T-cell (primary cell): ENCODE data around the gene KIAA0513. TPM values are rescaled to one million over a fixed set of nuclear protein-coding genes. Genes with fewer than 3 reads are reported as not detected.

Source experiments
- ATAC-seq, 4 experiments: fragments of 200-7000 bp in 3 of 4; fragments of 150-1000 bp in 1 of 4; cut with Tn5 transposase; replicated peaks in 1 of 4; 1 replicate in 3 of 4; 2 replicates in 1 of 4; pipeline ENCODE4 v1.10.0; 2021; ENCODE audit warnings: moderate library complexity in 3 of 4, mild to moderate bottlenecking in 2 of 4, moderate number of reproducible peaks in 1 of 4
- CTCF ChIA-PET, 2 donors: fragments of 300-600 bp; sonication (Branson Sonifier 250); formaldehyde crosslinking; loops; one replicate each; lab custom pipeline; 2022; ENCODE audit warnings: antibody characterized with exemption in 2 of 2; lab: Charles Lee
- POLR2A ChIA-PET, 2 donors: fragments of 300-600 bp; sonication (Branson Sonifier 250); formaldehyde crosslinking; loops; one replicate each; lab custom pipeline; 2022; ENCODE audit warnings: antibody characterized with exemption in 2 of 2; lab: Charles Lee
- DNase-seq, 35 experiments: peaks; one replicate each; pipeline versions ENCODE4 v3.0.0 to v3.0.0-alpha.2; 2013 to 2023
- H3K27ac ChIP-seq: one replicate; pipeline ENCODE4 v1.5.1; 2013; ENCODE audit warnings: low read length
- H3K27me3 ChIP-seq, 2 experiments: replicated peaks in 1 of 2; 1 replicate in 1 of 2; 2 replicates in 1 of 2; pipeline versions ENCODE4 v1.6.1 to v1.7.0; 2013; ENCODE audit warnings: low read length in 1 of 2, mixed read lengths in 1 of 2; ENCODE audit not compliant: control insufficient read depth in 2 of 2, insufficient read depth in 2 of 2; ENCODE audit errors: extremely low read depth in 1 of 2
- H3K36me3 ChIP-seq, 2 donors: 1 replicate in 1 of 2; 2 replicates in 1 of 2; pipeline versions ENCODE4 v1.6.1 to v1.7.0; 2013; ENCODE audit warnings: low read length in 1 of 2; ENCODE audit not compliant: control insufficient read depth in 2 of 2, insufficient read depth in 1 of 2; ENCODE audit errors: extremely low read depth in 1 of 2
- H3K4me1 ChIP-seq, 2 experiments: 1 replicate in 1 of 2; 2 replicates in 1 of 2; pipeline versions ENCODE4 v1.6.1 to v1.7.0; 2013; ENCODE audit warnings: low read length in 2 of 2, mixed read lengths in 1 of 2; ENCODE audit not compliant: insufficient read depth in 2 of 2, control insufficient read depth in 1 of 2; ENCODE audit errors: extremely low read depth in 1 of 2
- H3K4me3 ChIP-seq, 2 donors: 1 replicate in 1 of 2; 2 replicates in 1 of 2; pipeline versions ENCODE4 v1.5.1 to v1.7.0; 2013; ENCODE audit warnings: mild to moderate bottlenecking in 2 of 2, low read length in 1 of 2, moderate library complexity in 1 of 2; ENCODE audit not compliant: control insufficient read depth in 1 of 2; ENCODE audit errors: extremely low read depth in 1 of 2
- H3K9me3 ChIP-seq: 2 replicates; pipeline ENCODE4 v1.7.0; 2013
- H3K27ac Mint-ChIP-seq, 2 donors: one replicate each; pipeline ENCODE4 v1.8.0; 2020 to 2021; ENCODE audit warnings: mild to moderate bottlenecking in 2 of 2, mixed read lengths in 2 of 2
- H3K27me3 Mint-ChIP-seq, 2 donors: one replicate each; pipeline ENCODE4 v1.8.0; 2021 to 2022; ENCODE audit warnings: mixed read lengths in 2 of 2
- H3K36me3 Mint-ChIP-seq: one replicate; pipeline ENCODE4 v1.8.0; 2021; ENCODE audit warnings: mixed read lengths
- H3K4me1 Mint-ChIP-seq, 3 donors: one replicate each; pipeline ENCODE4 v1.8.0; 2020 to 2022; ENCODE audit warnings: mixed read lengths in 3 of 3, mild to moderate bottlenecking in 1 of 3
- H3K4me3 Mint-ChIP-seq, 3 donors: one replicate each; pipeline ENCODE4 v1.8.0; 2020 to 2022; ENCODE audit warnings: mild to moderate bottlenecking in 3 of 3, mixed read lengths in 3 of 3, moderate library complexity in 3 of 3
- H3K9me3 Mint-ChIP-seq, 3 donors: one replicate each; pipeline ENCODE4 v1.8.0; 2020 to 2022; ENCODE audit warnings: mixed read lengths in 3 of 3
- WGBS: methylation state at CpG from one replicate; pipeline ENCODE4 v1.1.5; 2013; ENCODE audit warnings: missing lambda C conversion rate; ENCODE audit not compliant: insufficient coverage; 5-methylcytosine and 5-hydroxymethylcytosine counted together
- total RNA-seq, 35 experiments: library from RNA in 6 of 35; stranded (reverse) in 6 of 35; fragments of 120-200 nt in 1 of 35; gene quantifications; one replicate each; pipeline versions ENCODE4 v1.2.1 to v1.2.4 and lab custom pipeline; 2013 to 2026

KIAA0513 gene
- total RNA-seq, 5 donors from 2014 or later (not counting 1 experiment from before 2014, with no cell fraction given): 9.2 to 19.7 (median 17.2) TPM

DNA sequence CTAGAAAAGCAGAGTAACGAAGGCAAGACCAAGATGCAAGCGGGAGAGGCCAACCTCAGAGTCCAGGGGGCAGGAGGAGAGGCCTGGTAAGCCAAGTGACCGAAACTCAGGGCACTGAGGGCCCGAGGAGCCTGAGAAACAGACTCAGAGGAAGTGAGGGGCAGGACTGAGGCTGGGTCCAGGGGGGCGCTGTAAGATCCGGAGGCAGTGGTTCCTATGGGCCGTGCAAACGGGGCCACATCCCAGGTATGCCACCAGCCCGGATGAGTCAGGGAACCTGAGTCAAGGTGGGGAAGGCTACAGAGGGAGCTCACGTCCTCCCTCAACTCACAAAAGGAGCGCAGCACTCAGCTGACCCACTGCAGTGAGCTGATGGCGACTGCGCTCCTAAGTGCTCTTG, 24.5 kb upstream of the KIAA0513 start:
- peak overlapping the region; percentile 60 to 61 for H3K27ac Mint-ChIP-seq

DNA sequence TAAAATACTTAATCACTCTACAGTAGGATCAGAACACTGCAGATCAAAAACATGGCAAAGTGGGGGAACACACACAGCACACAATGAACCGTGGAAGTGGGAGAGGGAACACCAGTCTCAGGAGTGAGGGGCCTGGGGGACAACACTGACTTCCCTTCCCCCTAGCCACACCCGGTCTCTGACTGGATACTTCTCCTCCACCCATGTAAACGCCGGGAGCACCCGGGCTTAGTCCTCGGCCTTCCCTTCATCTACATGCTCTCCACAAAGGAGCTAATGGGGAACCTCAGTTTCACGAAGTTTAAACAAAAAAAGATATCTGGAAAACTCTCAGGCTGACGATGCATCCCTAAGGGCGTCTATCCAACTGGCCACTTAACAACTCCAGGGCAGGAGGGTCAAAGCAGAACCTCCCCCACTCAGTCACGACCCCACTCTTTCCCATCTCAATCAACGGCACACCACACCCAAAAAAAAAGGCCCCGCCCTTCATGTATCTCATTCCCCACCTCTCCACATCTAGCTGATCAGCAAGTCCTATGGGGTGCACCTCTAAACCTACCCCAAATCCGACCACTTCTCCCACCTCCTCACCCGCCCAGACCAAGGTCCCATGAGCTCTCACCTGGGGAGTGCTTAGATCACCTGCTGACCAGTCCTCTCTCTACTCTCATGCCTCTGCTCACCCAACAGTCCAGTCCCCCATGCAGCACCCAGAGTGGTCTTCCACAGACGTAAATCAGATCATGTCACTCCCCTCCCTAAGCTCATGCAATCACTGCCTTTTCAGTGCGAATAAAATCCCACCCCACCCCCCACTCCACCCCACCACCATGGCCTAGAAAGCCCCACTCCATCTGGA, 23.6 kb upstream of the KIAA0513 start:
- H3K36me3 ChIP-seq: peaks cover 0 to 2% of the 10 kb centered on the region in 2 donors
- H3K36me3 Mint-ChIP-seq: peaks cover 24% of the 10 kb centered on the region
- POLR2A ChIA-PET: interaction anchor here in 1 of 2 donors (0.6 kb wide), 1 partner anchor 81 kb away, joined by 3 read pairs; no protein-coding TSS in a partner anchor
- peak overlapping the region in 1 of 2 donors; percentile 76 for H3K27ac Mint-ChIP-seq
- H3K9me3 Mint-ChIP-seq: no peaks in the 10 kb centered on the region
- no peak overlapping the region for H3K27ac ChIP-seq
- peaks cover 0 to 34% of the 10 kb centered on the region in 2 experiments for H3K4me1 ChIP-seq
- no peaks in the 10 kb centered on the region for H3K9me3 ChIP-seq
- peaks cover 75 to 77% (median 76%) of the 10 kb centered on the region in 3 donors for H3K4me1 Mint-ChIP-seq
- ATAC-seq (no peak), DNase-seq (no peak)
- no peak overlapping the region for H3K4me3 ChIP-seq
- CTCF ChIA-PET: no interaction called here
- 91% methylated on average over 14 of the region's 16 CpGs for WGBS
- H3K27me3 Mint-ChIP-seq: no peaks in the 10 kb centered on the region
- no peaks in the 10 kb centered on the region for H3K27me3 ChIP-seq
- peak overlapping the region in 1 of 3 donors; percentile 9 for H3K4me3 Mint-ChIP-seq

More for the DNA sequence above, 24.5 kb upstream of the KIAA0513 start:
- ChIA-PET CTCF (no interaction called here), POLR2A (no interaction called here)
- Mint-ChIP-seq H3K9me3 (no peaks in the 10 kb centered on the region), H3K36me3 (peaks cover 24% of the 10 kb centered on the region), H3K4me3 (peak overlapping the region in 2 of 3 donors; percentile 1 to 64), H3K4me1 (peaks cover 69 to 77% (median 71%) of the 10 kb centered on the region in 3 donors), H3K27me3 (no peaks in the 10 kb centered on the region)
- Histone ChIP-seq H3K4me1 (peaks cover 0 to 34% of the 10 kb centered on the region in 2 experiments), H3K36me3 (peaks cover 0 to 2% of the 10 kb centered on the region in 2 donors), H3K9me3 (no peaks in the 10 kb centered on the region), H3K4me3 (no peak overlapping the region), H3K27me3 (no peaks in the 10 kb centered on the region), H3K27ac (no peak overlapping the region)
- 86% methylated on average over 12 of the region's 13 CpGs for WGBS
- no peak for ATAC-seq
- DNase-seq: no peak

- peaks cover 71 to 79% (median 78%) of the 10 kb centered on the region in 3 donors for H3K4me1 Mint-ChIP-seq
- Histone ChIP-seq H3K4me3 (no peak overlapping the region), H3K4me1 (peaks cover 0 to 34% of the 10 kb centered on the region in 2 experiments), H3K36me3 (peaks cover 0 to 2% of the 10 kb centered on the region in 2 donors), H3K27me3 (no peaks in the 10 kb centered on the region), H3K9me3 (no peaks in the 10 kb centered on the region), H3K27ac (no peak overlapping the region)
- WGBS: 87% methylated on average over 7 of the region's 10 CpGs
- H3K9me3 Mint-ChIP-seq: no peaks in the 10 kb centered on the region
- ChIA-PET CTCF (no interaction called here), POLR2A (interaction anchor here in 1 of 2 donors (1.0 kb wide), 1 partner anchor 22 kb away, joined by 5 read pairs; no protein-coding TSS in a partner anchor)
- H3K4me3 Mint-ChIP-seq: peak overlapping the region in 1 of 3 donors; percentile 9
- peaks cover 20% of the 10 kb centered on the region for H3K36me3 Mint-ChIP-seq
- DNase-seq (no peak), ATAC-seq (no peak)
- H3K27me3 Mint-ChIP-seq: no peaks in the 10 kb centered on the region
- no peak overlapping the region for H3K27ac Mint-ChIP-seq
Observed at GRCh38 chr16:85004587-85005205, 22.9 kb upstream of the KIAA0513 start.

- CTCF ChIA-PET: no interaction called here
- H3K4me3 ChIP-seq: no peak overlapping the region
- Mint-ChIP-seq H3K36me3 (peaks cover 20% of the 10 kb centered on the region), H3K27ac (no peak overlapping the region), H3K4me3 (peak overlapping the region in 1 of 3 donors; percentile 13), H3K4me1 (peaks cover 73 to 83% (median 82%) of the 10 kb centered on the region in 3 donors), H3K27me3 (no peaks in the 10 kb centered on the region), H3K9me3 (no peaks in the 10 kb centered on the region)
- peaks cover 2 to 41% of the 10 kb centered on the region in 2 experiments for H3K4me1 ChIP-seq
- no peak overlapping the region for H3K27ac ChIP-seq
- H3K9me3 ChIP-seq: no peaks in the 10 kb centered on the region
- ATAC-seq: no peak
- no peaks in the 10 kb centered on the region for H3K27me3 ChIP-seq
- no peak for DNase-seq
- POLR2A ChIA-PET: interaction anchor here in 1 of 2 donors (1.0 kb wide), 1 partner anchor 21 kb away, joined by 5 read pairs; no protein-coding TSS in a partner anchor
- 93% methylated on average over 10 of the region's 11 CpGs for WGBS
- peaks cover 0 to 2% of the 10 kb centered on the region in 2 donors for H3K36me3 ChIP-seq
Observed at GRCh38 chr16:85005285-85006069, 22.1 kb upstream of the KIAA0513 start.

- H3K27me3 ChIP-seq: no peaks in the 10 kb centered on the region
- H3K27ac Mint-ChIP-seq: no peak overlapping the region
- no peak overlapping the region for H3K4me3 Mint-ChIP-seq
- H3K9me3 Mint-ChIP-seq: no peaks in the 10 kb centered on the region
- no peaks in the 10 kb centered on the region for H3K9me3 ChIP-seq
- H3K36me3 ChIP-seq: no peaks in the 10 kb centered on the region
- ChIA-PET CTCF (interaction anchor here in 1 of 2 donors (0.7 kb wide), 1 partner anchor 486 kb away, joined by 6 read pairs; no protein-coding TSS in a partner anchor), POLR2A (interaction anchor here in 1 of 2 donors (0.6 kb wide), 2 partner anchors 34 to 317 kb away, joined by 3 to 11 read pairs; no protein-coding TSS in a partner anchor)
- H3K4me1 ChIP-seq: peaks cover 5 to 48% of the 10 kb centered on the region in 2 experiments
- ATAC-seq: no peak
- 100% methylated on average over 2 of the region's 7 CpGs for WGBS
- peaks cover 16% of the 10 kb centered on the region for H3K36me3 Mint-ChIP-seq
- no peaks in the 10 kb centered on the region for H3K27me3 Mint-ChIP-seq
- H3K4me1 Mint-ChIP-seq: peaks cover 75 to 82% (median 81%) of the 10 kb centered on the region in 3 donors
- no peak overlapping the region for H3K4me3 ChIP-seq
- no peak for DNase-seq
- H3K27ac ChIP-seq: no peak overlapping the region
Observed at GRCh38 chr16:85006639-85007038, 21.0 kb upstream of the KIAA0513 start.
